Type B pancreatic cell (in vitro differentiated cells): ENCODE data around the gene POMT1. TPM values are rescaled to one million over a fixed set of nuclear protein-coding genes. Genes with fewer than 3 reads are reported as not detected.

Experiments used
- DNase-seq: peaks from one replicate; pipeline ENCODE4 v3.0.0; 2021; ENCODE audit warnings: mixed read lengths; ENCODE audit not compliant: unreplicated experiment; ENCODE audit errors: extremely low spot score
- H3K27ac Mint-ChIP-seq: 2 replicates; pipeline ENCODE4 v1.8.0; 2021; ENCODE audit warnings: mild to moderate bottlenecking, mixed read lengths
- H3K27me3 Mint-ChIP-seq: 2 replicates; pipeline ENCODE4 v1.8.0; 2021; ENCODE audit warnings: mixed read lengths
- H3K36me3 Mint-ChIP-seq: 2 replicates; pipeline ENCODE4 v1.8.0; 2021; ENCODE audit warnings: mixed read lengths
- H3K4me1 Mint-ChIP-seq: one replicate; pipeline ENCODE4 v1.8.0; 2021; ENCODE audit warnings: mixed read lengths; ENCODE audit not compliant: unreplicated experiment
- H3K4me3 Mint-ChIP-seq: 2 replicates; pipeline ENCODE4 v1.8.0; 2021; ENCODE audit warnings: mild to moderate bottlenecking, mixed read lengths
- H3K9me3 Mint-ChIP-seq: 2 replicates; pipeline ENCODE4 v1.8.0; 2021; ENCODE audit warnings: mixed read lengths
- total RNA-seq: library from RNA; stranded (reverse); gene quantifications from 2 replicates; pipeline ENCODE4 v1.2.1, GENCODE V29; 2021; ENCODE audit warnings: low replicate concordance
- TF ChIP-seq, protein P1 (sequence below): fragments of 200-600 bp; sonication (generic); conservative IDR thresholded peaks from 2 replicates; pipeline ENCODE4 v1.5.0; 2021; ENCODE audit warnings: antibody characterized with exemption, mild to moderate bottlenecking

POMT1 gene
- total RNA-seq, 1 donor from 2014 or later, result 48.7 TPM

DNA sequence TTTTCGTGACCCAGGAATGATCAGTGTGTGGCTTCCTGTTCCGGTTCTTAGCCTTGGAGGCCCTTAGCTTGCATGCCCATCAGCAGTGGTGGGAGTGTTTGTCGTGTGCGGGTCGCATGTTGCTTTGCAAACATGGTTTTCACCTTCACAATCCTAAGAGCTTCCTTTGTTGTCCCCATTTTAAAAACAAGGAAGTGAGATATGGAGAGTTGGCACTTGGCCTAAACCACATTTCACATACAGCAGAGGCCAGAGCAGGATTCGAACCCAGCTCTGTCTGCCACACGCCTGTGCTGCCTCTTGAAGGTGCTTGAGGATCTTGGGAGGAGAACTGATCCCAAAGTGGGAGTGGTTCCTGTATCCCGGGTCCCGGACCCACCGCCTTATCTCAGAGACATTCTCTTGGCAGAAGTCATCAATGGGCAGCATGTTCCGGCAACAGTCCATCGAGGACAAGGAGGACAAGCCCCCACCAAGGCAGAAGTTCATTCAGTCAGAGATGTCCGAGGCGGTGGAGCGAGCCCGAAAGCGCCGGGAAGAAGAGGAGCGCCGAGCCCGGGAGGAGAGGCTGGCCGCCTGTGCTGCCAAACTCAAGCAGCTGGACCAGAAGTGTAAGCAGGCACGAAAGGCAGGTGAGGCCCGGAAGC, 38.2 kb upstream of the POMT1 start:
- DNase-seq, result no peak
- Mint-ChIP-seq H3K4me1 (no peaks in the 10 kb centered on the region), H3K9me3 (no peaks in the 10 kb centered on the region), H3K27me3 (no peaks in the 10 kb centered on the region), H3K4me3 (no peak overlapping the region), H3K27ac (no peak overlapping the region), H3K36me3 (peaks cover 41% of the 10 kb centered on the region)
- TF ChIP-seq, protein P1, sequence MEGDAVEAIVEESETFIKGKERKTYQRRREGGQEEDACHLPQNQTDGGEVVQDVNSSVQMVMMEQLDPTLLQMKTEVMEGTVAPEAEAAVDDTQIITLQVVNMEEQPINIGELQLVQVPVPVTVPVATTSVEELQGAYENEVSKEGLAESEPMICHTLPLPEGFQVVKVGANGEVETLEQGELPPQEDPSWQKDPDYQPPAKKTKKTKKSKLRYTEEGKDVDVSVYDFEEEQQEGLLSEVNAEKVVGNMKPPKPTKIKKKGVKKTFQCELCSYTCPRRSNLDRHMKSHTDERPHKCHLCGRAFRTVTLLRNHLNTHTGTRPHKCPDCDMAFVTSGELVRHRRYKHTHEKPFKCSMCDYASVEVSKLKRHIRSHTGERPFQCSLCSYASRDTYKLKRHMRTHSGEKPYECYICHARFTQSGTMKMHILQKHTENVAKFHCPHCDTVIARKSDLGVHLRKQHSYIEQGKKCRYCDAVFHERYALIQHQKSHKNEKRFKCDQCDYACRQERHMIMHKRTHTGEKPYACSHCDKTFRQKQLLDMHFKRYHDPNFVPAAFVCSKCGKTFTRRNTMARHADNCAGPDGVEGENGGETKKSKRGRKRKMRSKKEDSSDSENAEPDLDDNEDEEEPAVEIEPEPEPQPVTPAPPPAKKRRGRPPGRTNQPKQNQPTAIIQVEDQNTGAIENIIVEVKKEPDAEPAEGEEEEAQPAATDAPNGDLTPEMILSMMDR, result no peak

DNA sequence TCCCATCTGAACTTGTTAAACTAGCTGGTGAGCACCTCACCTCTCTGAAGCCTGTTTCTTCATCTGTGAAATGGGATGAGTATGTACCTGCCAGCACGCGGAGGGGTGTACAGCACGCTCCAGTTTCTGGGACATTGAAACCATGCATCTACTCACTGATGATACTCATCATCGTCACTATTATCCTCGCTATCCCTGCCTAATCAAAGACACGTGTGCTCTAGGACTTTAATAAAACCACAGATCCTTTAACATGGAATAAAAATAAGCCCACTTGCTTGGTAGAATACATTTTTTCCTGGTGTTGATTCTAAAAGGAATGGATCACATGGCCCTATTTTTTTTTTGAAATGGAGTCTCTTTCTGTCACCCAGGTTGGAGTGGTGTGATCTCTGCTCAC, 37.3 kb upstream of the POMT1 start:
- TF ChIP-seq, protein P1, result no peak
- no peak for DNase-seq
- no peaks in the 10 kb centered on the region for H3K9me3 Mint-ChIP-seq
- no peaks in the 10 kb centered on the region for H3K27me3 Mint-ChIP-seq
- no peak overlapping the region for H3K27ac Mint-ChIP-seq
- peaks cover 45% of the 10 kb centered on the region for H3K36me3 Mint-ChIP-seq
- H3K4me3 Mint-ChIP-seq, result no peak overlapping the region
- H3K4me1 Mint-ChIP-seq, result no peaks in the 10 kb centered on the region

DNA sequence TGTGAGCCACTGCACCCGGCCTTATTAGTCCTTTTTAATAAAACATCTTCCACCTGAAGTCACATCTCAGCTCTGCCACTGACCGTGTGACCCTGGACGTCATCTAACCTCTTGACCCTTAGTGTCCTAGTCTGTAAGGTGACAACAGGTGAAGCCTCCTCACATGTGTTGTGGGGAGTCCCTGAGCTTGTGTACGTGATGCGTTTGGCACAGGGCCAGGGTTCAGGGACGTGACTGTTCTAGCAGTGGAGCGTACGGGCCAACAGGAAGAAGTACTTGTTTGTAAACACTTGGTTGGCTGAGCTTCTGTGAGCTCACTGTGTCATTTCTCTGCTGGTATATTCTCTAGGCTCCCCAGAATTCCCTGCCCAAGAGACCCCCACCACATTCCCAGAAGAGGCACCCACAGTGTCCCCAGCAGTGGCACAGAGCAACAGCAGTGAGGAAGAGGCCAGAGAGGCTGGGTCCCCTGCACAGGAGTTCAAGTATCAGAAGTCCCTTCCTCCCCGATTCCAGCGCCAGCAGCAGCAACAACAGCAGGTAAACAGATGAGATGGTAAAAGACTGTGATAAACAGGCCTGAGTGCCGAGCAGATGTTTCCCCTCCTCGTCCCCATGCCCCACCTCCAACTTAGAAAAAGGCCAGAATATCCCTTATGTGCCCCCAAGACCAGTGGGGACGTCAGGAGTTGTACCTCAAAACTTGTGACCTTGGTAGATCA, 35.3 kb upstream of the POMT1 start:
- Mint-ChIP-seq H3K27ac (no peak overlapping the region), H3K4me1 (no peaks in the 10 kb centered on the region), H3K27me3 (no peaks in the 10 kb centered on the region), H3K36me3 (peaks cover 50% of the 10 kb centered on the region), H3K4me3 (no peak overlapping the region), H3K9me3 (no peaks in the 10 kb centered on the region)
- TF ChIP-seq, protein P1, result no peak
- DNase-seq, result no peak

DNA sequence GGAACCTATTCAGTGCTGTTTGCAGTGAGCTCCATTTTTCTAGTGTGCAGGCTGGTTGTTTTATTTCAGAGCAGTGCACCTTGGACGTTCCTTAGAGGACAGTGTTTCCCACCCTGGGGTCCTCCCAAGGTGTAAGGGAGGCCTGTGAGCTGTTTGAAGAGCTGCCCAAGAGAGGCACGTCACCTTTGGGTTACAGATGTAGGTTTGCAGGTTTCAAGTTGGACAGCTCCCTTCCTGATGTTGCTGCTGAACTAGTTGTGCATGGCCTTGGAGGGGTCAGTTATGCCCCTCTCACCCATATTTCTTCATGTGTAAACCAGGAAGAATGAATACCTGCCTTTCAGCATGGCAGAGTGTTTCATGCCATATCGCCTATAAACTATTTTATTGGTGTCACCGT, 34.7 kb upstream of the POMT1 start:
- H3K27me3 Mint-ChIP-seq, result no peaks in the 10 kb centered on the region
- no peak overlapping the region for H3K4me3 Mint-ChIP-seq
- no peak overlapping the region for H3K27ac Mint-ChIP-seq
- no peaks in the 10 kb centered on the region for H3K9me3 Mint-ChIP-seq
- H3K4me1 Mint-ChIP-seq, result peaks cover 4% of the 10 kb centered on the region
- peaks cover 56% of the 10 kb centered on the region for H3K36me3 Mint-ChIP-seq
- no peak for DNase-seq
- TF ChIP-seq, protein P1, result no peak

DNA sequence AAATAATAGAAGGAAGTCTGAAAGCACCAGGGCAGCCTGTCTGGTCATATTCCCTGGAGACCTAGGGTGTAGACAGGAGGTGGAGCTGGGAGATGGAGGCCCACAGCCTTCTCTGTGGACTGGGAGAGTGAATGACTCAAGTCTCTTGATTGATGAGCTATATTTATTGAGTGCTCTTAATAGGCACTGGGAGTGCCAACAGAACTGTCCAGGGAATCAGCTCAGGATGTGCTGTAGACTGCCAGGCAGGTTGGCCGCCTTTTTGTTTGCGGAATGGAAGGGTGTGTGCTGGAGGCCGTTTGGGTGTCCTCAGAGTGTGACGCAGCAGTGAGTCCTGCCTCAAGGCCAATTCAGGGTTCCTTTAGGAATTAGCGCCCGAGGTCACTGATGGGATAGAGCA, 33.4 kb upstream of the POMT1 start:
- H3K36me3 Mint-ChIP-seq, result peaks cover 58% of the 10 kb centered on the region
- H3K4me3 Mint-ChIP-seq, result no peak overlapping the region
- H3K4me1 Mint-ChIP-seq, result peaks cover 5% of the 10 kb centered on the region
- H3K27me3 Mint-ChIP-seq, result no peaks in the 10 kb centered on the region
- TF ChIP-seq, protein P1, result no peak
- DNase-seq, result no peak
- H3K9me3 Mint-ChIP-seq, result no peaks in the 10 kb centered on the region
- H3K27ac Mint-ChIP-seq, result no peak overlapping the region
